GM18508 (cell line): ENCODE data around the gene FAM222B.
A peak's percentile ranks its signal among the peaks of the same experiment; 100 is the strongest.

ENCODE experiments used
- ATAC-seq: cut with Tn5 transposase; IDR thresholded peaks from one replicate; pipeline ENCODE4 v1.9.1; 2021; ENCODE audit warnings: moderate number of reproducible peaks; ENCODE audit not compliant: insufficient read depth, unreplicated experiment

Gene FAM222B

DNA sequence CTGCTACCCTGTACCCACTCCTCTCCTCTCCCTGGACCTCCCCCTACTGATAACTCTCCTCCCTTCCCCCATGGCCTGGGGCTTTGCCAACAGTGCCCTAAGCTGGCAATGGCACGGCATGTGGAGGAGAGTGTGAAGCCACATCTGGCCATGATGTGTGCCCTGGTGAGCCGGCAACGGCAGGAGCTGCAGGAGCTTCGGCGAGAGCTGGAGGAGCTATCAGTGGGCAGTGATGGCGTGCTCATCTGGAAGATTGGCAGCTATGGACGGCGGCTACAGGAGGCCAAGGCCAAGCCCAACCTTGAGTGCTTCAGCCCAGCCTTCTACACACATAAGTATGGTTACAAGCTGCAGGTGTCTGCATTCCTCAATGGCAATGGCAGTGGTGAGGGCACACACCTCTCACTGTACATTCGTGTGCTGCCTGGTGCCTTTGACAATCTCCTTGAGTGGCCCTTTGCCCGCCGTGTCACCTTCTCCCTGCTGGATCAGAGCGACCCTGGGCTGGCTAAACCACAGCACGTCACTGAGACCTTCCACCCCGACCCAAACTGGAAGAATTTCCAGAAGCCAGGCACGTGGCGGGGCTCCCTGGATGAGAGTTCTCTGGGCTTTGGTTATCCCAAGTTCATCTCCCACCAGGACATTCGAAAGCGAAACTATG is 93.6 kb downstream of the FAM222B start:
- ATAC-seq = no peak

DNA sequence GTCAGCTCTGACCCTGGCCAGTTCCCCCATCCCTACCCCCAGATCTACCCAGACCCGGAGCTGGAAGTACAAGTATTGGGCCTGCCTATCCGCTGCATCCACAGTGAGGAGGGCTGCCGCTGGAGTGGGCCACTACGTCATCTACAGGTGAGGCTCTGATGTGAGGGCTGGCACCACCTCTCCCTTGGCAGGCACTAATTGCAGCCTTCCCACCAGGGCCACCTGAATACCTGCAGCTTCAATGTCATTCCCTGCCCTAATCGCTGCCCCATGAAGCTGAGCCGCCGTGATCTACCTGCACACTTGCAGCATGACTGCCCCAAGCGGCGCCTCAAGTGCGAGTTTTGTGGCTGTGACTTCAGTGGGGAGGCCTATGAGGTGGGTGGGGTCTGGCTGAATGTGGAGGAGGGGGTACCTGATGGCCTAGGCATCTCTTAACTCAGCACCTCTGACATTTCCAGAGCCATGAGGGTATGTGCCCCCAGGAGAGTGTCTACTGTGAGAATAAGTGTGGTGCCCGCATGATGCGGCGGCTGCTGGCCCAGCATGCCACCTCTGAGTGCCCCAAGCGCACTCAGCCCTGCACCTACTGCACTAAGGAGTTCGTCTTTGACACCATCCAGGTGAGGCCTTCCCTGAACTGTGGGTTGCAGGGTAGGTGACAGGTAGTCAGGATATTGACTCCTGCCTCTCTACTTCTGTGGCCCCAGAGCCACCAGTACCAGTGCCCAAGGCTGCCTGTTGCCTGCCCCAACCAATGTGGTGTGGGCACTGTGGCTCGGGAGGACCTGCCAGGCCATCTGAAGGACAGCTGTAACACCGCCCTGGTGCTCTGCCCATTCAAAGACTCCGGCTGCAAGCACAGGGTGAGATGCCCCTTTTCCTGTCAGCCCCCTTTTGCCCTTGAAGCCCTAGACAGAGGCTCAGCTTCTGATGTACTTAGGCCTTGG is 94.5 kb downstream of the FAM222B start:
- ATAC-seq = no peak

DNA sequence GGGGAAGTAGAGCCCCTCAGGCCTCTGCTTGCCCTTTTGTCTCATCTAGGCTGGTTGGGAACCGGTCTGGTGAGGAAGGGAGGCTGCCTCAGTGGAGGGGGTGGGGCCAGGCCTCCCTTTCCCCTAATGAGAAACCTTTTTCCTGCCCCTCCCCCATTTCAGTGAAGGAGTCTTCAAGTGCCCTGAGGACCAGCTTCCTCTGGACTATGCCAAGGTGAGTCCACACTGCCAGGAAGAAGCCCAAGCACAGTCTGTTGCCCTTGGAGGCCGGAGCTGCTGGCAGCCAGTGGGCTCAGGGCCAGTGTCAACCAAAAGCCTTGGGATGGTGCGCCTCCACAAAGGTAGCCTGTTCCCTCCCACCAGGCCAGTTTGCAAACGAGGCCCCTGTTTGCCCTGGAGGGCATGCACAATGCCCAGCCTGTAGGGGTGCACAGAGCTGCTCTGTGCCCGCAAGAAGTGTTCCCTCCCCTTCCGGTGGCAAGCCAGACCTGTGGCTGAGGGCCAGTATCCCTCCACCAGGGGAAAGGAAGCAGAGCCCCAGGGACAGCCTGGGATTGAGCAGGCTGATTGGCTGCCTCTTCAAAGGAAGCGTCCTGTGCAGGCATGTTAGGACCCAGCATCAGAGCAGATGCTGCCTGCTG is 95.4 kb downstream of the FAM222B start:
- ATAC-seq = no peak

DNA sequence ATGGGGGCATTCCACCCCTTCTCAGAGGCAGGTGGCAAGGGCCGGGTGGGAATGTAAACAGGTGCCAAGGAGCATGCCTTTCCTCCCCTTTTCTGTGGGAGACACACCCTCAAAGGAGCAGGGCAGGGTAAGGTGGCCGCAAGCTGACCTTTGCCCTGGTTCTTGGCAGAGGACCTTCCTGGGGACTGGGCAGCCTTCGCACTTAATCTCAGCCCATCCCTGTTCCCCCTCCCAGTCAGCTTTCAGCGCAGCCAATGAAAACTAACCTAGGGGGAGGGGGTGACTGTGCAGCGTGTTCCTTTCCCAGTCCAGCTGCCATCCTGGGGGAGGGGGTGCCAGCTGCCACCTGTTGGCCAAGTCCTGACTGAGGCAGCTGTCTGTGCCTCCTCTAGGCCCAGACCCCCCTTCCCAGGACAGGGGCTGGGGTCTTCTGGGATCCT is 96.0 kb downstream of the FAM222B start:
- no peak for ATAC-seq

DNA sequence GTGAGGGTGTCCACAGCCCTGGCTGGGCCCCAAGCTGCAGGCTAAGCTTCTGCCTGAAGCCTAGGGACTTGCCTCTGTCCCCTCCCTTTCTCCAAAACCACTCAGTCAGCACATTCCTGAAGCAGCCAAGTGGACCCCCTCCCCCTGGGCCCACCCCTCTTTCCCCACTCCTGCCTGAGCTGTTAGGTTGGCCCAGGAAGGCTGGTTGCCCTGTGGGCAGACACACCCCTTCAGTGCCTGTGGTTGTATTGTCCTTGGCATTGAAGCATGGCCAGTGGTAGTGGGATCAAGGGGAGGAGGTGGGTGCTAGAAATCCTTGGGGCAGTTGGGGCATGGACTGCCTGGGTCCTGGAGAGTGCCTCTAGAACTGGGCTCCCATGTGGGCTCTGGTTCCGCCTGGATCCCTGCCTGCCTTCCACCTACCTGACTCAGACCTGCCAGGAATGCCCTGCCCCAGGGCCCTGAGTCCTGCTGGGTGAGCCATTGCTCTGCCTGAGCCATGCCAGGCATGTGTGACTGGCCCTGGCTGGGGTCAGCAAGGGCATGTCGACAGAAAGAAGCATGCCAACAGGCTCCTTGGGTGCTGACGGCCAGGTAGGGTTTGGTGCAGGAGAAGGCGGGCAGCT is 96.7 kb downstream of the FAM222B start:
- ATAC-seq = no peak

DNA sequence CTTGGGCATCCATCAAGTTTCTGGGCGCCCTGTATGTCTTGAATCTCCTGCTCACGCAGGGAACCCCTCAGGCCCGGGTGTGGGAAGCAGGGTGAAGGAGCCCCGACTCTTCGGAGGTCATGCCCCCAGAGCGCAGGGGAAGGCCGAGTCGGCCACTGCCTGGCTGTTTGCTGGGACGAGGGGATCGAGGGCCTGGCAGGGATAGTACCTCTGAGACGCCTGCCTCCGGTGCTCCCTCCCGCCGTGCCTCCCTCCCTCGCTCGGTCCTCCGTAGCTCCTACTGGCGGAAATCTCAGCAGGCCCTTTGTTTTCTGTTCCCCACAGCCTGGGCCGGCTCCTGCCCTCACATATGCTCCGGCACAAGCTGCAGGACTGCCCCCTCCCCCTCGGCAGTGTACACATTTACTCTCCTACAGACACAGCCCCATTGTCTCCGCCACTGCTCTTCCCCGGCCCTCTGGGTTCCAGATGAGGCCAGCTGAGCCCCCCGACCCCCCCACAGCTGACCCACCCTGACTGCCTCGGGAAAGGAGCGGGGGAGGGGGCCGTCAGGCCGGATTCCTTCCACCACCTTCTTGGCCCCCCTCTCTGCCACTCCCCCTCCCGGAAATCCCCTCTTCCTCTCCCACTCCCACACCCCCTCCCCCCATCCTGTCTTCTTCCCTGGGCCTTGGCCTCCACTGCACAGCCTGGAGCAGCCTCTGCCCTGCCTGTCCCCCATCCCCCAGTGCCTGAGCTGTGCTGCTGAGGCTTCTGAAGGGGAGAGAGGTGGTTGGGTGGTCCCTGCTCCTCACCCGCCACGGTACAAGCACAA is 97.4 kb downstream of the FAM222B start:
- no peak for ATAC-seq

DNA sequence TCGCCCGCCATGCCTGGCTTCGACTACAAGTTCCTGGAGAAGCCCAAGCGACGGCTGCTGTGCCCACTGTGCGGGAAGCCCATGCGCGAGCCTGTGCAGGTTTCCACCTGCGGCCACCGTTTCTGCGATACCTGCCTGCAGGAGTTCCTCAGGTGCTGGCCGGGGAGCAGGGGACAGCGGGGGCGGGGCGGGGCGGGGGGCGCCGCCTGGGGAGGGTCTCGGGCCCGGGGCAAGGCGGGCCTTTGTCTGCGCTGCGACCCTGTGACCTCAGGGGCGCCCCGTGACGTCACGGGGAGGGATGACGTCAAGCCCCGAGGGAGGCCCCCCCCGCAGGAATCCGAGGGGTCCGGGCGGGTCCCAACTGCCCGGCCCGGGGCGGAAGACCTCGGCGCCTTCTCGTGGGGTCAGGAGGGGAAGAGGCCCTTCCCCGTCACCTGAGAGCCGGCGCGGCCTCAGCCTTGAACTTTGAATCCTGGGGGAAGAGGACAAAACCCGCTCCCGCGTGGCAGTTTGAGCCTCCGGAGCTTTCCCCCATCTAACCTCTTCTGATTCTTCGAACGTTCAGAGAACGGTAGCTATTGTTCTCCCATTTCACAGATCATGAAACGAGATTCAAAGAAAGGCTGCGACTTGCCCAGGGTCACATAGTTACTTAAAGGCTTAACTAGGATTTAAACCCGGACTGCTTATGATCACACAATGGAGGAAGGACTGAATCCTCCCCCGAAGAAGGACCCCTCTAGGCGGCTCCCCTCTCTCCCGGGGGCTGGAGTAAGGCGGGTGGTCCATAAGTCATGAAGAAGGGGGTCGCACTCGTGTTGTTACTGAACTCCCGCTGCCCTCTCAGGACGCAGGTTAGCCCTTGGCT is 98.3 kb downstream of the FAM222B start:
- ATAC-seq = no peak

DNA sequence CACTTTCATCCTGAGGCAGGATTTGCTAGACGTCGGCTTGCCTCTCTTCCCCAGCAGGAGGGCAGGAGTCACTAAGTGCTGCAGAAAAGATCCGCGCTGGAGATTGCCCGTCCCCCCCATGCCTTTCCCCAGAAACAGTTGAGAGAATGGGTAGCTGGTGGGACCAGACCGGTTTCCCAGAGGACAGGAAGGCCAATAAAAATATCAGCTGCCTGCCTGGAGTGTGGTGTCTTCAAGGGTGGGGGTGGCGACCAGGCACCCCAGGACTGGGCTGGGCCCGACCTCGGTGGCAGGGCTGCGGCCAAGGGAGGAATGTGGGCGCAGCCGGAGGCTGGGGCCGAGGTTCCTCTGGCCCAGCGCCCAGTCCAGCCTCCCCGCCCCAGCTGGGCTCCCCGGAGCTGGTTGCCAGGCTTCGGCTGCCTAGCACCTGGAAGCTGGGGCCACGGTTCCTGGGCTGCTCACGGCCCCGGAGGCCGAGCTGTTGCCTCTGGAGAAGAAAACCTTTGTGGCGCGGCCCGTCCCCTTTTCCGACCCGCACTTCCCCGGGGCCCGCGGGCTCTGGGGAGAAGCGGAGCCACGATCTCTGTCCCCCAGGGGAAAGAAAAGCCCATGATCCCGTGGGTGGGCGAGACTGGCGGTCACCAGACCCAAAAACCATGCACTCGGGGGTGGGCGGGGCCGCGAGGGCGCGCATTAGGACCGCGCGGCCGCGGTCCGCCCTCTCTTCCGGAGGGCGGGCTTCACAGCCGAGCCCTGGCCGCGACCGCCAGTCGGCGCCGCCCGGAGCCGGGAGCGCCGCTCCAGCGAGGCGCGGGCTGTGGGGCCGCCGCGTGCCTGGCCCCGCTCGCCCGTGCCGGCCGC is 99.1 kb downstream of the FAM222B start, which contains the start of gene TRAF4:
TSS of gene TRAF4 (plus strand) at position 769 of the 861 bp plus-strand sequence. CDS start 102 bp downstream, outside the sequence.
- no peak for ATAC-seq

DNA sequence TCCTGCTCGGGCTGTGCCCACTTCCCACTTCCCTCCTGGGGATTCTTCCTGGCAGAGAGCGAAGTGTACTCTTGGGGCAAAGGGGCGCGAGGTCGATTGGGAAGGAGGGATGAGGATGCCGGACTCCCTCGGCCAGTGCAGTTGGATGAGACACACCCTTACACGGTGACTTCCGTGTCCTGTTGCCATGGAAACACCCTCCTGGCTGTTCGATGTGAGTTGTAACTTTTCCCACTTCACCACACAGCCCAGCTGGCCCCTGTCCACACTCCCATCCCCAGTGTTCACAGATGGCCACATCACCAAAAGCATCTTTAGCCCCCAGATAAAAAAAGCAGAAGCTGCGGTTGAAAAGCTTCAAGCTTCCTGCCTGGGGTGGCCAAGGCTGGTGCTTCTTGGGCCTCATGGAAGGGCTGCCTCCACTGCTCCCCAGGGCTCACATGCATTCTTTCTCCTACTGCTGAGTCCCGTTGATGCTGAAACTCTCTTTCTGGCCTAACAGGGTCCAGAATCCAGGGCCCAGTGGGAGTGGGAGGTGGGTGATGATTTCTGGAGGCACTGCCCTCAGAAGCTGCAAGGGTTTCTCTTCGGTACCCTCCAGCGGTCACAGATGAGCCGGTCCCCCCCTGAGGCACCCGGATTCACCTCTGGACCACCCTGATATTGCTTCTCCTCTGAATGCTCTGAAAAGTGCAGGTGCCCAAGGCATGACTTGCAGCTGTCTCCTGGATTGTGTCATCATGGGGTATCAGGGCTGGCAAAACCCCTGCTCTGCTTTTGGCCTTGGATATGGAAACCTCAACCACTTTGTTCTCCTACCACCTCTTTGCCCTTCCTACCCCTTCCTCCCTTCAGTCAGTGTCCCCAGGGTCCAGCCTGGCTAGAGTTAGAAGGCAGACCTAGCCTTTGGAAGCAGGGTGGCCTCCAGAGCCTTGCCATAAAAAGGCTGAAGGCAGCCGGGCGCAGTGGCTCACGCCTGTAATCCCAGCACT is 100.9 kb downstream of the FAM222B start:
- no peak for ATAC-seq

DNA sequence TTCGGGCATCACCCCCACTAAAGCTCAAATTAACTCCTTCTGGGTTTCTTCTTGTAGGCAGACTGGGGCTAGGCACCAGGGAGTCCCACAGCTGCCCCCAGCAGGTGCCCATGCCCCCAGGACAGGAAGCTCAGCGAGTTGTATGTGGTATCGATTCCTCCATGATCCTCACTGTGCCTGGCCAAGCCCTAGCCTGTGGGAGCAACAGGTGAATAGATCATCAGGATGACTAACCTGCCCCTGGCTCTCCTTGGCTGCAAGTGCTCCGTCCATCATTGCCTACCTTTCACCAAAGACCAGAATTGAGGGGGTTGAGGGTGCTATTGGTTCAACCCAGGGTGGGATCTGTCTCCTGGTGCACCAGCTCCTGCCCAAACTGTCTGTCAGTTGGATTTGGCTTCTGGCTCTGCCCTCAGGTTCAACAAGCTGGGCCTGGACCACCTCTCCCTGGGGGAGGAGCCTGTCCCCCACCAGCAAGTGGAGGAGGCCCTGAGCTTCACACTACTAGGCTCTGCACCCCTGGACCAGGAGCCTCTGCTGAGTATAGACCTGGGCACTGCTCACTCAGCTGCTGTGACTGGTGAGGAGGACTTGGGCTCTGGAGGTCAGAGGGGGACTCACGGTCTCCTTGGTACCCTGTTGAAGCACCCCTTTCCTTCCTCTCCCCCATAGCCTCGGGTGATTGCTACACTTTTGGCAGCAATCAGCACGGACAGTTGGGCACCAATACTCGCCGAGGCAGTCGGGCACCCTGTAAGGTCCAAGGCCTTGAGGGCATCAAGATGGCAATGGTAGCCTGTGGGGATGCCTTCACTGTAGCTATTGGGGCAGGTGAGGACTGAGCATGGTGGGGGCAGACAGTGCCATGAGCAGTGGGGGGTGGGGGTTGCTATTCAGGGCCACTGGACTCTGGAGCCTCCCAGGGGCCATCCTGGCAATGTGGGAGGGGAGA is 101.9 kb downstream of the FAM222B start:
- no peak for ATAC-seq

DNA sequence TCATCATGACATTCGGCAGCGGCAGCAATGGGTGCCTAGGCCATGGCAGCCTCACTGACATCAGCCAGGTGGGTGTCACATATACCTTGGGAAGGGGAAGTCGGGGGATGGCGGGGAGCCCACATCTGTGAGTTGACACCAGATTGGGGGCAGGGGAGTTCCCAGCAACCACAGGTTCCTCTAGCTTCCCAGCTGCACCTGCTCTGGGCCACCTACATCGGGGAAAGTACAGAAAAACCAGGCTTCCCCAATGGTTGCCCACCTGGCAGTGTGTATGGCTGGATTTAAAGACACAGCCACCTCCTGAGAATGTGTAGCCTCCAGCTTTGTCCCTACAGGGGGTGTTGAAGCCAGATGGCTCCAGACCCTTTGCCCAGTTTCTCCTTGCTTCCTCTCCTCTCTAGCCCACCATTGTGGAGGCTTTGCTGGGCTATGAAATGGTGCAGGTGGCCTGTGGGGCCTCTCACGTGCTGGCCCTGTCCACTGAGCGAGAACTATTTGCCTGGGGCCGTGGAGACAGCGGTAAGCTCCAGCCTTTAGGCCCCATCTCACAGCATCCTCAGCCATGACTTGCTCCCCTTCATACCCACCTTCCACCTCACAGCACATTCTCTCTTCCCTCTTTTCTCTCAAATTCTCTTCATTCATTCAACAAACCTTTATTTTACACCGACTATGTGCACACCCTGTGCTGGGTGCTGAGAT is 103.8 kb downstream of the FAM222B start:
- ATAC-seq = peak; percentile 35

DNA sequence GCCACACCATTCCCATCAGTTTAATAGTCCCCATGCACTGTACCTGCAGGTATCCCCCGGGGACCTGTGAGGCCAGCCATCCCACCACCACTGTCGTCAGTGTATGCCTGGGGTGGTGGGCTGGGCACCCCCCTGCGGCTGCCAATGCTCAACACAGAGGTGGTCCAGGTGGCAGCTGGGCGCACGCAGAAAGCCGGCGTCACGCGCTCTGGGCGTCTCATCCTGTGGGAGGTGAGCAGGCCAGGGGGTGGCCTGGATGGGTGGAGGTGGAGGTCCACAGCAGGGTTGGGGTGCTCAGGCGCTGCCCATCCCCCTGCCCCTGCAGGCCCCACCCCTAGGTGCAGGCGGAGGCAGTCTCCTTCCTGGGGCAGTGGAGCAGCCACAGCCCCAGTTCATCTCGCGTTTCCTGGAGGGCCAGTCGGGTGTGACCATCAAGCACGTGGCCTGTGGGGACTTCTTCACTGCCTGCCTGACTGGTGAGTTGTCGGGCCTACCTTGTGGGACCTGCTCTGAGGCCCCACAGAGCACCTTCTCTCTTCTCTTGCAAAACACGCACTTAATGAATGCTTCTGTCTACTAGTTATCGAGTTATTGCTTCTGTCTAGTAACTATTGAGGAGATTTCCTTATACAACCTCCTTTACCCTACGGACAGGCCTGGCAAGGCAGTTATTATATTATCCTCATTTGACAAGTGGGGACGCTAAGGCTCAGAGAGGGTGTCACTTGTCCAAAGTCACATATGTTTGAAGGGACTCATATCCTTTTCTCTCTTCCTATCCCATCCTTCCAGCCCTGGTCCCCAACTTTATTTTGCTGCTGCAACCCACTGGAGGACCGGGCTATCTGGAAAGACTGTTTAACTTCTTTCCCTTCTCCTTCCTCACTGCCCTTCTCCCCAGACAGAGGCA is 104.6 kb downstream of the FAM222B start:
- ATAC-seq = no peak

DNA sequence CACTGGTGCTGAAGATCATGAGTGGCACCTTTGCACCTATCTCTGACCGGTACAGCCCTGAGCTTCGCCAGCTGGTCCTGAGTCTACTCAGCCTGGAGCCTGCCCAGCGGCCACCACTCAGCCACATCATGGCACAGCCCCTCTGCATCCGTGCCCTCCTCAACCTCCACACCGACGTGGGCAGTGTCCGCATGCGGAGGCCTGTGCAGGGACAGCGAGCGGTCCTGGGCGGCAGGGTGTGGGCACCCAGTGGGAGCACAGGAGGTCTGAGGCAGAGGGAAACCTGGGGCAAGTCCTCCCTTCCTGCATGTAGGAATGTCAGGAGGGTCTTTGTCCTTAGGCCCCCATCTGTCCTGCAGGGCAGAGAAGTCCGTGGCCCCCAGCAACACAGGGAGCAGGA is 105.3 kb downstream of the FAM222B start:
- ATAC-seq = no peak
